WI38 (cell line): ENCODE data around the gene POU2F2.

Experiments used
- H3K4me3 ChIP-seq: 2 replicates; pipeline ENCODE4 v1.5.1; 2011; ENCODE audit warnings: low read depth, mild to moderate bottlenecking, control low read depth, low read length
- TF ChIP-seq, protein P1 (sequence below): IDR thresholded peaks from 2 replicates; pipeline ENCODE4 v1.5.1; 2012; ENCODE audit warnings: low read depth, mild to moderate bottlenecking, control low read depth, low read length

Gene POU2F2

GRCh38 chr19:42132030-42132628 is at the start of gene POU2F2:
TSS of gene POU2F2 (minus strand) at chr19:42132446. CDS start at chr19:42132411, 35 bp downstream.
- TF ChIP-seq, protein P1, sequence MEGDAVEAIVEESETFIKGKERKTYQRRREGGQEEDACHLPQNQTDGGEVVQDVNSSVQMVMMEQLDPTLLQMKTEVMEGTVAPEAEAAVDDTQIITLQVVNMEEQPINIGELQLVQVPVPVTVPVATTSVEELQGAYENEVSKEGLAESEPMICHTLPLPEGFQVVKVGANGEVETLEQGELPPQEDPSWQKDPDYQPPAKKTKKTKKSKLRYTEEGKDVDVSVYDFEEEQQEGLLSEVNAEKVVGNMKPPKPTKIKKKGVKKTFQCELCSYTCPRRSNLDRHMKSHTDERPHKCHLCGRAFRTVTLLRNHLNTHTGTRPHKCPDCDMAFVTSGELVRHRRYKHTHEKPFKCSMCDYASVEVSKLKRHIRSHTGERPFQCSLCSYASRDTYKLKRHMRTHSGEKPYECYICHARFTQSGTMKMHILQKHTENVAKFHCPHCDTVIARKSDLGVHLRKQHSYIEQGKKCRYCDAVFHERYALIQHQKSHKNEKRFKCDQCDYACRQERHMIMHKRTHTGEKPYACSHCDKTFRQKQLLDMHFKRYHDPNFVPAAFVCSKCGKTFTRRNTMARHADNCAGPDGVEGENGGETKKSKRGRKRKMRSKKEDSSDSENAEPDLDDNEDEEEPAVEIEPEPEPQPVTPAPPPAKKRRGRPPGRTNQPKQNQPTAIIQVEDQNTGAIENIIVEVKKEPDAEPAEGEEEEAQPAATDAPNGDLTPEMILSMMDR: no peak

GRCh38 chr19:42178791-42179674 is 46.8 kb upstream of the POU2F2 start:
- H3K4me3 ChIP-seq: no peak overlapping the region

More at GRCh38 chr19:42132030-42132628, at the start of gene POU2F2:
- peak within 1 kb of the TSS; percentile 46 for H3K4me3 ChIP-seq

DNA sequence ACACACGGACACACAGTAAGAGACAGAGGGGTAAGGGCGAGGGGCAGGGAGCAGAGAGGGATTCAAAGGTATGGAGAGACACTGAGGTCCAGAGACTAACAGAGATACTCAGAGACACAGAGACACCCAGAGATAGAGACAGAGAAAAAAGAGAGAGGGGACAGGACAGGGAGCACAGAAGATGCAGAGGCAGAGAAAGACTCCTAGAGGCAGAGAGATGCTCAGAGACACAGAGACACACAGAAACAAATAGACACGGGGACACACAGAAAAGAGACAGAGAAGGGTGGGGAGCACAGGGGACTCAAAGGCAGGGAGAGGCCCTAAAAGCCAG is 45.4 kb upstream of the POU2F2 start:
- no peak overlapping the region for H3K4me3 ChIP-seq
- TF ChIP-seq, protein P1: no peak

More at GRCh38 chr19:42178791-42179674, 46.8 kb upstream of the POU2F2 start:
- TF ChIP-seq, protein P1: peak; percentile 17; the same call in 1 of the 2 replicates

DNA sequence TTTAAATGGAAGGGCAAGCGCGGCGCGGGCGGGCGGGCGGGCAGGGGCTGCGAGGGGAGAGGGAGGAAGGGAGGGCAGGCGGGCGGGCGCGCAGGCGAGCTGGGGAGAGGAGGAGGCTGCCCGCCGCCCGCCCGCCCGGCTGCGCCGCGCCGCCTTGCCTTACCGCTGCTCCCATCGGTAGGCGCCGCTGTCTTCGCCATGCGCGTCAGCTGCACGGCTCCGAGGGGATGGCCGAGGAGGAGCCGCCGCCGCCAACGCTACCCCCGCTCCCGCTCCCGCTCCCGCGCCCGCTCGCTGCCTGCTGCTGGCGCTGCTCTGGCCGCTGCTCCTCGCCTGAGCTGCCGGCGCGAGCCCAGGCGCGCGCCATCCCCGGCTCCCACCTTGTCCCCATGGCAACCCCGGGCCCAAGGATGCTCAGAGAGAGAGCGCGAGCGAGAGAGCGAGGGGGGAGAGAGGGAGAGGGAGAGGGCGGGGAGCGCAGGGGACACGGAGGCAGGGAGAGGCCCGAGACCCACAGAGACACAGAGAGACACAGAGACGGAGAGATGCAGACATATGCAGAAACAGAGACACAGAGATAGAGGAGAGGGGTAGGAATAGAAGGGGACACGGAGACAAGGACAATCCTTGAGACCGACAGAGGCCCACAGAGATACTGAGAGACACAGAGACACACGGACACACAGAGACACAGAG is 44.9 kb upstream of the POU2F2 start:
- peak overlapping the region; percentile 58 for H3K4me3 ChIP-seq
- TF ChIP-seq, protein P1: 0 out of 2 replicates have a peak, but pooled peaks have one; percentile 16

- H3K4me3 ChIP-seq: peak overlapping the region; percentile 58
- TF ChIP-seq, protein P1: no peak
Measured at GRCh38 chr19:42176649-42176989, 44.4 kb upstream of the POU2F2 start.

- TF ChIP-seq, protein P1: no peak
- H3K4me3 ChIP-seq: peak overlapping the region; percentile 58
Measured at GRCh38 chr19:42175952-42176648, 43.9 kb upstream of the POU2F2 start.
